SU-DHL-6 (cell line): Measurements from ENCODE around the gene CPVL.

Experiments
- H2AFZ ChIP-seq: fragments of 200-600 bp; sonication (generic); 2 replicates; pipeline ENCODE4 v1.6.1; 2014; ENCODE audit warnings: low read depth, mild to moderate bottlenecking, moderate library complexity, mixed read lengths, antibody characterized with exemption, low read length; ENCODE audit not compliant: severe bottlenecking
- H3F3A ChIP-seq: fragments of 200-600 bp; shearing (Covaris generic); 2 replicates; pipeline ENCODE4 v1.6.0; 2016; ENCODE audit warnings: antibody characterized with exemption, mild to moderate bottlenecking; ENCODE audit not compliant: insufficient read depth
- H3K27ac ChIP-seq: fragments of 200-600 bp; sonication (generic); 2 replicates; pipeline ENCODE4 v1.5.1; 2016; ENCODE audit warnings: low read depth, mild to moderate bottlenecking, low read length, moderate library complexity, mixed read lengths
- H3K27me3 ChIP-seq: fragments of 200-600 bp; sonication (generic), shearing (Covaris generic); 2 replicates; pipeline ENCODE4 v1.6.0; 2014; ENCODE audit warnings: mild to moderate bottlenecking, low read length
- H3K36me3 ChIP-seq: fragments of 200-600 bp; sonication (generic); 2 replicates; pipeline ENCODE4 v1.6.1; 2014; ENCODE audit warnings: mild to moderate bottlenecking, low read length, mixed read lengths
- H3K4me2 ChIP-seq: fragments of 300-600, 200-600 bp; shearing (Covaris generic), sonication (generic); 2 replicates; pipeline ENCODE4 v1.6.0; 2014; ENCODE audit warnings: low read length, low read depth, mild to moderate bottlenecking; ENCODE audit not compliant: poor library complexity, severe bottlenecking
- H3K4me3 ChIP-seq: fragments of 200-600 bp; sonication (generic); 2 replicates; pipeline ENCODE4 v1.5.1; 2014; ENCODE audit warnings: antibody characterized with exemption, low read length, mild to moderate bottlenecking, mixed read lengths; ENCODE audit not compliant: insufficient read depth, poor library complexity, severe bottlenecking
- H3K79me2 ChIP-seq: fragments of 200-600 bp; sonication (generic); 2 replicates; pipeline ENCODE4 v1.6.1; 2014; ENCODE audit warnings: mild to moderate bottlenecking, low read length, moderate library complexity; ENCODE audit not compliant: insufficient read depth
- H3K9ac ChIP-seq: fragments of 200-600 bp; sonication (generic); 2 replicates; pipeline ENCODE4 v1.7.0; 2014; ENCODE audit warnings: mild to moderate bottlenecking, low read length
- H3K9me2 ChIP-seq: fragments of 200-600 bp; sonication (generic); replicated peaks from 2 replicates; pipeline ENCODE4 v1.6.1; 2014; ENCODE audit warnings: low read length; ENCODE audit not compliant: insufficient read depth
- H3K9me3 ChIP-seq: fragments of 200-600 bp; sonication (generic); 2 replicates; pipeline ENCODE4 v1.6.1; 2014; ENCODE audit warnings: low read length, mixed read lengths; ENCODE audit not compliant: insufficient read depth
- H4K20me1 ChIP-seq: fragments of 200-600 bp; sonication (generic); 2 replicates; pipeline ENCODE4 v1.6.1; 2014; ENCODE audit warnings: low read depth, mild to moderate bottlenecking, antibody characterized with exemption, low read length, moderate library complexity, mixed read lengths
- EZH2phosphoT487 ChIP-seq: fragments of 200-600 bp; sonication (generic), shearing (Covaris generic); conservative IDR thresholded peaks from 2 replicates; pipeline ENCODE4 v1.6.1; 2018; ENCODE audit warnings: mild to moderate bottlenecking, antibody characterized with exemption, low read length, moderate library complexity, mixed read lengths
- TF ChIP-seq, protein P1 (sequence below): fragments of 200-600 bp; sonication (generic); IDR thresholded peaks from one replicate; pipeline ENCODE4 v1.5.1; 2017; ENCODE audit warnings: antibody characterized with exemption, mild to moderate bottlenecking, low read length, moderate library complexity; ENCODE audit not compliant: insufficient read depth, poor library complexity, severe bottlenecking

The CPVL gene

DNA sequence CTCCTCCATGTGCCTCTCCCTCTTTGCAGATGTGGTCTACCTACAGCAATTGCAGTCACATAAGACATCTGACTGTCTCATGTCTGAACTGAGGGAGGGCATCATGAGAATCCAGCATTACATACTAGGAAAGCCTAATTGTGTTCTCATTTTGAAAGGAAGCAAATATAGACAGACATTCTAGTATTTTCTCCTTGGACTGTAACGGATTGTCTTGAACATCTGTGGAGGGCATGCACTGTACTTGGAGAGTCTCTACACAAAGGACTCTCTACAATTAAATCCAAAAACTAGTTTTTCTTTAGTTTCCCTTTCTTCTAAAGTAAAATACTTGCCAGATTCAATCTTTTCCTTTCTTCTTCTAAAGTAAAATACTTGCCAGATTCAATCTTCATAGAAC lies 153.5 kb downstream of the CPVL start:
- Histone ChIP-seq H3K36me3 (no peaks in the 10 kb centered on the region), H3K9me3 (no peaks in the 10 kb centered on the region), H3K9me2 (no peaks in the 10 kb centered on the region), H2AFZ (no peak overlapping the region), H3K9ac (no peak overlapping the region), H3F3A (no peaks in the 10 kb centered on the region), H3K4me3 (no peak overlapping the region), H3K27ac (no peak overlapping the region), H3K79me2 (no peaks in the 10 kb centered on the region), H3K27me3 (no peaks in the 10 kb centered on the region), H3K4me2 (no peak overlapping the region), H4K20me1 (no peaks in the 10 kb centered on the region)
- no peak for TF ChIP-seq EZH2phosphoT487
- TF ChIP-seq, protein P1, sequence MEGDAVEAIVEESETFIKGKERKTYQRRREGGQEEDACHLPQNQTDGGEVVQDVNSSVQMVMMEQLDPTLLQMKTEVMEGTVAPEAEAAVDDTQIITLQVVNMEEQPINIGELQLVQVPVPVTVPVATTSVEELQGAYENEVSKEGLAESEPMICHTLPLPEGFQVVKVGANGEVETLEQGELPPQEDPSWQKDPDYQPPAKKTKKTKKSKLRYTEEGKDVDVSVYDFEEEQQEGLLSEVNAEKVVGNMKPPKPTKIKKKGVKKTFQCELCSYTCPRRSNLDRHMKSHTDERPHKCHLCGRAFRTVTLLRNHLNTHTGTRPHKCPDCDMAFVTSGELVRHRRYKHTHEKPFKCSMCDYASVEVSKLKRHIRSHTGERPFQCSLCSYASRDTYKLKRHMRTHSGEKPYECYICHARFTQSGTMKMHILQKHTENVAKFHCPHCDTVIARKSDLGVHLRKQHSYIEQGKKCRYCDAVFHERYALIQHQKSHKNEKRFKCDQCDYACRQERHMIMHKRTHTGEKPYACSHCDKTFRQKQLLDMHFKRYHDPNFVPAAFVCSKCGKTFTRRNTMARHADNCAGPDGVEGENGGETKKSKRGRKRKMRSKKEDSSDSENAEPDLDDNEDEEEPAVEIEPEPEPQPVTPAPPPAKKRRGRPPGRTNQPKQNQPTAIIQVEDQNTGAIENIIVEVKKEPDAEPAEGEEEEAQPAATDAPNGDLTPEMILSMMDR: no peak

DNA sequence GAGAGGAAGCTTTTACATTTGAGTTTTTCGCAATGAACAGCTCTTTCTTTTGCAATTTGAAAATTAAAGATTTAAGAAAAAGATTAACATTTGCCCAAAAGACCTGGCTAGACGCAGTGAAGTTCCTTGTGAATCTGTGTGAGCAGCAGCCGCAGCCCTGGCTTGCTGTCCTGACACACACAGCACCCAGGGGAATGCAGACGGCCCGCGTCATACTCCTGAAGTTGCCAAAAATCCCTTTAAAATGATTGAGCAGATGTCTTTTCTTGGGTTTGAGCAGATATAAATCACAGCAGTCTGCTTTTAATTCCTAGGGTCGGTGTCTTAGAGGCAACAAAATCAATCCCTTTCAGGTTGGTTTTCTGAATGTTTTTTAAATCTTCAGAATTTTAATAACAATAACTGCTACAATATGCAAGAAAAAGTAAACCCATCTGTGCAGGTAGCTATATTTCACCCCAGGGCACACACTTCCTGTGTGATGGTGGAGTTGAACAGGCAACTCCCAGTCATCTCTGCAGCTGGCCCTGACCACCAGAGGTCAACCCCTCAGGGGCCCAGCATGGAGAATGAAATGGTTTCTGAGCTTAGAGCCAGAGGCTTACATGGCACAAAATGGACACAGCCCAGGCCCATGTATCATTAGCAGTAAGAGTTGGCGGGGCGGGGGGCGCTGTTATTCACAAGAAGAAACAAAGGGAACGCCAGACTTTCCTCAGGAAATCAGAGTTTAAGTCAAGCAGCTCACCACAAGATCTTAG lies 156.0 kb downstream of the CPVL start:
- TF ChIP-seq EZH2phosphoT487: no peak
- TF ChIP-seq, protein P1: no peak
- Histone ChIP-seq H4K20me1 (no peaks in the 10 kb centered on the region), H3K27ac (no peak overlapping the region), H3K79me2 (no peaks in the 10 kb centered on the region), H3K9ac (no peak overlapping the region), H3K4me3 (no peak overlapping the region), H3F3A (no peaks in the 10 kb centered on the region), H2AFZ (no peak overlapping the region), H3K36me3 (no peaks in the 10 kb centered on the region), H3K4me2 (no peak overlapping the region), H3K9me2 (no peaks in the 10 kb centered on the region), H3K27me3 (no peaks in the 10 kb centered on the region), H3K9me3 (no peaks in the 10 kb centered on the region)

DNA sequence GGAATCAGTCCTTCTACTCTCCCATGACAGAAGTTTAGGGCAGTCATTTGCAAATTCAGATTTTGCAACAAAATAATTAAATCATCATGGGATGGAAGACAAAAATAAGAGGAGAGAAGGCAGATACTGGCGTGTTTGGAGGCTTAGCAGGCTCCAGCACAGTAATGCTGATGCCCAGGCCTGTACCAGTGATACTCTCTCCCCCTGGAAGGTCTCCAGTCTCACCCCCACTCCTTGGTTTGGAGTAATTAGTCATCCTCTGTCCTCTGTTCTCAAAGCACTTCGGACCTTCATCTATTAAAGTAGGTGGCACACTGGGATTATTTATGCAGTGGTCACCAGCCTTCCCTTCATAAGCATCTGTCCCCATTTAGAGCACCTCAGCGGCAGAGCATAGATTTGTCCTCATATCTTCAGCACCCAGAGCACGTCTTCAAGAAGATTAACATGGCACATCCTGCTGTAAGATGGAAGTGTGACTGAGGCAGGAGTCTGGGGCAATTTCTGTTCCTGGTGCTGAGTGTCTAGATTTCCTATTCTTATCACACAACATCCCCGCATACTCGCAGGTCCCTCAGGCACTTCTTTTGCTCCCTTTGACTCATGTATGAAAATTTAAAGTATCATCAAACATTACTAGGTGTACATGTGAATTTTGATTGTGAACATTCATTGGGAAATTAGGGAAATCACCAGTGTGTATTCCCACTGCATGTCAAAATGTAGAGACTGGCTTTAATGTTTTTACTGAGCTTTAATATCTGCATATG lies 156.9 kb downstream of the CPVL start:
- H3K36me3 ChIP-seq: no peaks in the 10 kb centered on the region
- H3K27me3 ChIP-seq: no peaks in the 10 kb centered on the region
- H3K79me2 ChIP-seq: no peaks in the 10 kb centered on the region
- no peaks in the 10 kb centered on the region for H3K9me3 ChIP-seq
- no peak overlapping the region for H3K9ac ChIP-seq
- H3K4me2 ChIP-seq: no peak overlapping the region
- no peaks in the 10 kb centered on the region for H4K20me1 ChIP-seq
- H3K9me2 ChIP-seq: no peaks in the 10 kb centered on the region
- no peak overlapping the region for H2AFZ ChIP-seq
- H3F3A ChIP-seq: no peaks in the 10 kb centered on the region
- H3K4me3 ChIP-seq: no peak overlapping the region
- TF ChIP-seq, protein P1: no peak
- no peak for TF ChIP-seq EZH2phosphoT487
- no peak overlapping the region for H3K27ac ChIP-seq
